Gastrocnemius medialis (tissue), 4 donors: Measurements from ENCODE around the gene CAMTA2. TPM values are rescaled to one million over a fixed set of nuclear protein-coding genes. Genes with fewer than 3 reads are reported as not detected.

Source experiments
- ATAC-seq, 2 donors: fragments of 150-250 bp; one replicate each; pipeline ENCODE4 v1.9.1; 2016
- DNase-seq, 2 donors: peaks; one replicate each; pipeline ENCODE4 v3.0.0-alpha.2; 2019
- H3K27ac ChIP-seq, 4 donors: fragments of 200-600 bp; sonication (generic); 1 replicate in 1 of 4; 2 replicates in 3 of 4; pipeline ENCODE4 v1.5.1; 2016 to 2018; ENCODE audit warnings: mild to moderate bottlenecking in 2 of 4, moderate library complexity in 1 of 4
- H3K27me3 ChIP-seq, 3 donors: fragments of 200-600 bp; sonication (generic) in 2 of 3; 1 replicate in 1 of 3; 2 replicates in 2 of 3; pipeline versions ENCODE4 v1.5.1 to v1.6.0; 2016 to 2019; ENCODE audit warnings: mild to moderate bottlenecking in 1 of 3, moderate library complexity in 1 of 3
- H3K36me3 ChIP-seq, 2 donors: fragments of 200-600 bp; sonication (generic) in 1 of 2; one replicate each; pipeline ENCODE4 v1.5.1; 2017 to 2018
- H3K4me1 ChIP-seq, 2 donors: fragments of 200-600 bp; sonication (generic) in 1 of 2; one replicate each; pipeline ENCODE4 v1.5.1; 2016 to 2017; ENCODE audit warnings: mild to moderate bottlenecking in 2 of 2
- H3K4me3 ChIP-seq, 4 donors: fragments of 200-600 bp; sonication (generic) in 3 of 4; 1 replicate in 1 of 4; 2 replicates in 3 of 4; pipeline ENCODE4 v1.5.1; 2016 to 2019; ENCODE audit warnings: mild to moderate bottlenecking in 2 of 4
- H3K9me3 ChIP-seq, 3 donors: fragments of 200-600 bp; sonication (generic) in 2 of 3; 1 replicate in 1 of 3; 2 replicates in 2 of 3; pipeline ENCODE4 v1.5.1; 2016 to 2019
- CTCF ChIP-seq, 5 experiments: fragments of 450-650 bp in 3 of 5; fragments of 200-600 bp in 2 of 5; sonication (generic) in 2 of 5; IDR thresholded peaks in 4 of 5; conservative IDR thresholded peaks in 1 of 5; 1 replicate in 4 of 5; 2 replicates in 1 of 5; pipeline ENCODE4 v1.5.1; 2016 to 2019; ENCODE audit warnings: antibody characterized with exemption in 5 of 5, mild to moderate bottlenecking in 3 of 5, moderate library complexity in 3 of 5
- POLR2A ChIP-seq, 2 donors: fragments of 450-650 bp; IDR thresholded peaks; one replicate each; pipeline ENCODE4 v1.6.1; 2017; ENCODE audit warnings: antibody characterized with exemption in 2 of 2, mild to moderate bottlenecking in 2 of 2, moderate library complexity in 2 of 2
- in situ Hi-C, 4 donors: fragments of 200-750 bp; cut with MboI; loops; one replicate each; pipeline versions ENCODE4 v1.15.0 to v1.8.0; 2017; ENCODE audit warnings: low sequenced_read_pairs in 4 of 4
- intact Hi-C: fragments of 100-400 bp; cut with DNase I; formaldehyde crosslinking; loops from one replicate; pipeline ENCODE4 v1.15.1; 2023; ENCODE audit warnings: low total_unique reads
- total RNA-seq, 4 donors: library from RNA; depleted of rRNA; stranded (reverse); fragments of >200 nt; gene quantifications; one replicate each; pipeline versions ENCODE4 v1.1.0 to v1.2.3, GENCODE V29; 2016

Gene CAMTA2
- total RNA-seq, 4 donors from 2014 or later = 19.1 to 46.4 (median 36.4) TPM

DNA sequence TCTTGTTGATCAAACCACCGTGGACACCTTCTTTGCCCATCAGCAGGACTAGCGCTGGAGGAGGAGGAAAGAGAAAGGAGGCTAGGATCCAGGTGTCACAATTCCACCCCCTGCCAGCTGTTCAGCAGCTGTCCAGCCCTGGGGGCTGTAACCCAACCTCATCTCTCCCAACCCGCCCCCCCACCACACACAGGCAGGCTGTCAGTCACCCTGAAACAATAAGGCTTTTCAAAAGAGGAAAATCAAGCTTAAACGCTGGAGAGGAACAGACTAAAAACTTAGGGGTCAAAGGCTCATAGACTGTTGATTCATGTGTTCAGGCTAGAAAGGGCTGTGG lies 41.6 kb downstream of the CAMTA2 start:
- TF ChIP-seq CTCF (IDR thresholded peaks at IDR 0.05 in 4 of 5, conservative IDR thresholded peaks at IDR 0.05 in 1 of 5) = no peak
- no peak for TF ChIP-seq POLR2A (IDR thresholded peaks at IDR 0.05)
- H3K4me1 ChIP-seq = peaks cover 45 to 46% of the 10 kb centered on the region in 2 donors
- intact Hi-C loops (no loop called here), in situ Hi-C loops (no loop called here)
- ATAC-seq (no peak), DNase-seq (no peak)
- peak overlapping the region; percentile 96 to 100 (median 98) for H3K27ac ChIP-seq
- no peaks in the 10 kb centered on the region for H3K9me3 ChIP-seq
- H3K36me3 ChIP-seq = peaks cover 0 to 40% of the 10 kb centered on the region in 2 donors
- peak overlapping the region in 3 of 4 donors; percentile 6 to 99 (median 96) for H3K4me3 ChIP-seq
- H3K27me3 ChIP-seq = no peaks in the 10 kb centered on the region

GRCh38 chr17:4945176-4945943 lies 42.1 kb downstream of the CAMTA2 start:
- H3K27ac ChIP-seq = peak overlapping the region; percentile 96 to 100 (median 98)
- TF ChIP-seq CTCF (IDR thresholded peaks at IDR 0.05 in 4 of 5, conservative IDR thresholded peaks at IDR 0.05 in 1 of 5) (no peak), POLR2A (IDR thresholded peaks at IDR 0.05) (no peak)
- H3K4me1 ChIP-seq = peaks cover 41 to 44% of the 10 kb centered on the region in 2 donors
- in situ Hi-C loops = no loop called here
- peak; percentile 84 to 93 for DNase-seq
- H3K9me3 ChIP-seq = no peaks in the 10 kb centered on the region
- intact Hi-C loops = no loop called here
- H3K27me3 ChIP-seq = no peaks in the 10 kb centered on the region
- ATAC-seq = peak; percentile 34 to 41
- peaks cover 0 to 40% of the 10 kb centered on the region in 2 donors for H3K36me3 ChIP-seq
- H3K4me3 ChIP-seq = peak overlapping the region; percentile 6 to 96 (median 30)

DNA sequence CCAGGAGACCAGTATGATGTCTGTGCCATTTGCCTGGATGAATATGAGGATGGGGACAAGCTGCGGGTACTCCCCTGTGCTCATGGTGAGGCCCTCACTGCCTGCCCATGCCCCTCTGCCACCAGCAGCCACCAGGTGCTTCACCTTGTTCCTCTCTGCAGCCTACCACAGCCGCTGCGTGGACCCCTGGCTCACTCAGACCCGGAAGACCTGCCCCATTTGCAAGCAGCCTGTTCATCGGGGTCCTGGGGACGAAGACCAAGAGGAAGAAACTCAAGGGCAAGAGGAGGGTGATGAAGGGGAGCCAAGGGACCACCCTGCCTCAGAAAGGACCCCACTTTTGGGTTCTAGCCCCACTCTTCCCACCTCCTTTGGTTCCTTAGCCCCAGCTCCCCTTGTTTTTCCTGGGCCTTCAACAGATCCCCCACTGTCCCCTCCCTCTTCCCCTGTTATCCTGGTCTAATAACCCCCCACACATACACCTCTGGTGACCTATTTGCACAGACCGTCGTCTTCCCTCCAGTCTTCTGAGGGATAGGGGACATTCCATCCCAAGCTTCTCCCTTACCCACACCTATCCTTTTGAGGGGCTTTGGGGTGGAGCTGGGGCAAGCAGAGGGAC lies 42.8 kb downstream of the CAMTA2 start:
- DNase-seq = no peak
- intact Hi-C loops = no loop called here
- H3K4me1 ChIP-seq = peaks cover 39 to 41% of the 10 kb centered on the region in 2 donors

DNA sequence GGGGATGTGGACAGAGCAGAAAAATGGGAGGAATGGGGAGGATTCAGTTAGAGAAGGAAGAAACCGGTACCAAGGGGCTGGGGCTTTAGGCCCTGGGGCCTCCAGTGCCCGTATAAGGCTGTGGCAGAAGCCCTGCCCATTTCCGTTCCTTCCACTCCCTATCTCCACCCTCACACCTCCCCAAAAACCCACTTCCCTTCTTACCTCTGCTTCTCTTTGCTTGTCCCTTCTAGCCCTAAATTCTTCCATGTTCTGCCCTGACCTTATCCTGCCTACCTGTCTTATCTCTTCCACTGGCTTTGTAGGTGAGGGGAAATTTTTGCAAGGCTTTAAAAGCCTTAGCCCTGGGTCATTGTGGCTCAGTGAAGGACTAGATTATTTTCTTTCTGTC lies 43.3 kb downstream of the CAMTA2 start:
- peak overlapping the region; percentile 96 to 100 (median 98) for H3K27ac ChIP-seq
- no peak for DNase-seq
- intact Hi-C loops (no loop called here), in situ Hi-C loops (no loop called here)
- H3K9me3 ChIP-seq = no peaks in the 10 kb centered on the region
- H3K27me3 ChIP-seq = no peaks in the 10 kb centered on the region
- no peak for ATAC-seq
- TF ChIP-seq CTCF (IDR thresholded peaks at IDR 0.05 in 4 of 5, conservative IDR thresholded peaks at IDR 0.05 in 1 of 5) (no peak), POLR2A (IDR thresholded peaks at IDR 0.05) (no peak)
- no peak overlapping the region for H3K4me3 ChIP-seq
- peaks cover 0 to 40% of the 10 kb centered on the region in 2 donors for H3K36me3 ChIP-seq
- H3K4me1 ChIP-seq = peaks cover 40 to 44% of the 10 kb centered on the region in 2 donors

More for the DNA sequence above, 42.8 kb downstream of the CAMTA2 start:
- ATAC-seq = no peak
- no peaks in the 10 kb centered on the region for H3K9me3 ChIP-seq
- H3K4me3 ChIP-seq = peak overlapping the region in 2 of 4 donors; percentile 6 to 9
- TF ChIP-seq POLR2A (IDR thresholded peaks at IDR 0.05) (no peak), CTCF (IDR thresholded peaks at IDR 0.05 in 4 of 5, conservative IDR thresholded peaks at IDR 0.05 in 1 of 5) (no peak)
- in situ Hi-C loops = no loop called here
- H3K36me3 ChIP-seq = peaks cover 0 to 40% of the 10 kb centered on the region in 2 donors
- no peaks in the 10 kb centered on the region for H3K27me3 ChIP-seq
- H3K27ac ChIP-seq = peak overlapping the region; percentile 96 to 100 (median 98)
